ENCODE data around the gene LSM4. TPM values are rescaled to one million over a fixed set of nuclear protein-coding genes. Genes with fewer than 3 reads are reported as not detected.

LSM4 gene
- total RNA-seq, 3 donors from 2014 or later, result 83.0 to 122 (median 120) TPM

- Histone ChIP-seq H3K9me3 (no peaks in the 10 kb centered on the region), H3K4me1 (peaks cover 0 to 3% of the 10 kb centered on the region in 2 donors), H3K27ac (no peak overlapping the region), H3K27me3 (no peaks in the 10 kb centered on the region), H3K4me3 (no peak overlapping the region), H3K36me3 (no peaks in the 10 kb centered on the region)
- intact Hi-C loops (cut with DNase I; ENCODE audit: low total_unique reads), result loop anchor here (5.0 kb wide), 1 partner anchor 1637 kb away; the partner anchor contains the start of genes SMIM7 and TMEM38A
- TF ChIP-seq POLR2A (IDR thresholded peaks at IDR 0.05) (no peak), CTCF (IDR thresholded peaks at IDR 0.05) (no peak), POLR2AphosphoS5 (IDR thresholded peaks at IDR 0.05) (no peak)
- no peak for DNase-seq (ENCODE audit: low spot score in 2 of 2)
Observed at GRCh38 chr19:18299654-18300053, 23.2 kb downstream of the LSM4 start.

GRCh38 chr19:18298601-18299000 lies 24.3 kb downstream of the LSM4 start:
- Histone ChIP-seq H3K9me3 (no peaks in the 10 kb centered on the region), H3K4me3 (no peak overlapping the region), H3K4me1 (peaks cover 0 to 3% of the 10 kb centered on the region in 2 donors), H3K27me3 (no peaks in the 10 kb centered on the region), H3K36me3 (no peaks in the 10 kb centered on the region), H3K27ac (no peak overlapping the region)
- no peak for TF ChIP-seq CTCF (IDR thresholded peaks at IDR 0.05)
- no peak for TF ChIP-seq POLR2A (IDR thresholded peaks at IDR 0.05)
- no peak for TF ChIP-seq POLR2AphosphoS5 (IDR thresholded peaks at IDR 0.05)
- no peak for DNase-seq (ENCODE audit: low spot score in 2 of 2)
- intact Hi-C loops (cut with DNase I; ENCODE audit: low total_unique reads), result loop anchor here (5.0 kb wide), 1 partner anchor 1636 kb away; the partner anchor contains the start of genes SMIM7 and TMEM38A

- intact Hi-C loops (cut with DNase I; ENCODE audit: low total_unique reads), result loop anchor here (5.0 kb wide), 1 partner anchor 1635 kb away; the partner anchor contains the start of genes SMIM7 and TMEM38A
- Histone ChIP-seq H3K36me3 (no peaks in the 10 kb centered on the region), H3K4me3 (no peak overlapping the region), H3K9me3 (no peaks in the 10 kb centered on the region), H3K4me1 (peaks cover 0 to 3% of the 10 kb centered on the region in 2 donors), H3K27me3 (no peaks in the 10 kb centered on the region), H3K27ac (no peak overlapping the region)
- no peak for DNase-seq (ENCODE audit: low spot score in 2 of 2)
- TF ChIP-seq POLR2A (IDR thresholded peaks at IDR 0.05) (no peak), POLR2AphosphoS5 (IDR thresholded peaks at IDR 0.05) (no peak), CTCF (IDR thresholded peaks at IDR 0.05) (no peak)
Observed at GRCh38 chr19:18297308-18297707, 25.6 kb downstream of the LSM4 start.

GRCh38 chr19:18295034-18295451 lies 27.8 kb downstream of the LSM4 start:
- Histone ChIP-seq H3K9me3 (no peaks in the 10 kb centered on the region), H3K4me1 (no peaks in the 10 kb centered on the region), H3K36me3 (no peaks in the 10 kb centered on the region), H3K27ac (peak overlapping the region in 1 of 2 donors; percentile 99), H3K4me3 (no peak overlapping the region), H3K27me3 (no peaks in the 10 kb centered on the region)
- intact Hi-C loops (cut with DNase I; ENCODE audit: low total_unique reads), result loop anchor here (5.0 kb wide), 1 partner anchor 1633 kb away; the partner anchor contains the start of genes SMIM7 and TMEM38A
- TF ChIP-seq CTCF (IDR thresholded peaks at IDR 0.05), result no peak
- no peak for DNase-seq (ENCODE audit: low spot score in 2 of 2)

- no peak for DNase-seq (ENCODE audit: low spot score in 2 of 2)
- H3K27me3 ChIP-seq, result no peaks in the 10 kb centered on the region
- H3K36me3 ChIP-seq, result no peaks in the 10 kb centered on the region
- intact Hi-C loops (cut with DNase I; ENCODE audit: low total_unique reads), result no loop called here
- H3K4me3 ChIP-seq, result no peak overlapping the region
- H3K4me1 ChIP-seq, result no peaks in the 10 kb centered on the region
- no peaks in the 10 kb centered on the region for H3K9me3 ChIP-seq
- TF ChIP-seq POLR2AphosphoS5 (IDR thresholded peaks at IDR 0.05), result no peak
- no peak for TF ChIP-seq CTCF (IDR thresholded peaks at IDR 0.05)
- TF ChIP-seq POLR2A (IDR thresholded peaks at IDR 0.05), result no peak
- H3K27ac ChIP-seq, result peak overlapping the region; percentile 99 to 100
Observed at GRCh38 chr19:18294467-18294864, 28.4 kb downstream of the LSM4 start.
